GM19099 (cell line): ENCODE results near the gene GPRIN1.

ENCODE experiments used
- POLR2A ChIP-seq: IDR thresholded peaks from 3 replicates; pipeline ENCODE4 v1.6.1; 2011; ENCODE audit warnings: low read depth; ENCODE audit not compliant: insufficient read length; ENCODE audit errors: extremely low read depth

GPRIN1 gene

GRCh38 chr5:176647030-176647842 is 37.3 kb upstream of the GPRIN1 start, which contains the start of gene TSPAN17:
TSPAN17 (plus strand) TSS chr5:176647484; CDS start chr5:176647616, 132 bp downstream.
- TF ChIP-seq POLR2A, result peak; percentile 96

GRCh38 chr5:176646707-176647029 is 36.7 kb upstream of the GPRIN1 start:
- no peak for TF ChIP-seq POLR2A

GRCh38 chr5:176646049-176646706 is 36.2 kb upstream of the GPRIN1 start:
- TF ChIP-seq POLR2A, result no peak

DNA sequence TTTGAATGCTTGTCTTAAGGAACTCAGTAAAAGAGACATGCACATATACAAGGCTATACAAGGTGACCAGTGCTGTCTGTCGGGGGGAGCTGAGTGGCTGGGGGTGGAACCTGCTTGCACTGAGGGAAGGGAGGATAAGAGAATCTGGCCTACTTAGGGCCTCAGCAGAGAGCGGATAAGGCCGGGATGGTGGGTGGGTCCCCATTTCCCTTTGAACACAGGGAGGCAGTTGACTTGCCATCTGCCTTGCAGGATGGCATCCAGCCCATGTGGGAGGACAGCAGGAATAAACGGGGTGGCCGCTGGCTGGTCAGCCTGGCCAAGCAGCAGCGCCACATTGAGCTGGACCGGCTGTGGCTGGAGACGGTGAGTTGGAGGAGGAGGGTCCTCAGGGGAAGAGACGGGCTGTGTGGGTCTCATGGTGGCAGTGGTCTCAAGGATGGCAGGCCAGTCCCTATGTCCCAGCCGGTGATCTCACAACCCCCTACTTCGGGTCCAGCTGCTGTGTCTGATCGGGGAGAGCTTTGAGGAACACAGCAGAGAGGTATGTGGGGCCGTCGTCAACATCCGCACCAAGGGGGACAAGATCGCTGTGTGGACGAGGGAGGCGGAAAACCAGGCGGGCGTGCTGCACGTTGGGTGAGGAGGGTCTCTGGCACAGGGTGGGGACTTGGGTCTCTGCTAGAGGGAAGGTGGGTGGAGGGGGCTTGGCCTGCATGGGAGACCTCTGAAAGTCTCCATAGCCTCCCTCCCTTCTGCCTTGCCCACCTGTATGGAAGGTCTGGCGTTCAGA is 35.1 kb upstream of the GPRIN1 start:
- no peak for TF ChIP-seq POLR2A

DNA sequence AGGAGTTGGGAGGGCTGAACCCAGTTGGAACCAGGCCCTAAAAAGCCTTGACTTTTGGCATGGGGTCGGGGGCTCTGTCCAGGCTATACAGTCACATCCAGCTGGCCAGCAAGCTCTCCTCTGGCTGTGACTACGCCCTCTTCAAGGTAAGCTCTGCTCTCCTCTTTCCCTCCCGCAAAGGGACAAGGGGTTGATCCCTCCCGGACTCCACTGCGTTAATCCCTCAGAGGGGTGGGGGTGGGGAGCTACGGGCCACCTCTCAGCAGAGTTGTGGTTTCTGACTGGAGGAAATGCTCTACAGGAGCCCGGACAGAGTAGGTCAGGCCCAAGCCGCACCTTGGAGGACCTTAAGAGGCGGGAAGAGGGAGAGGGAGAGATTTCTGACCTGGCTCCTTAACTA is 34.3 kb upstream of the GPRIN1 start:
- TF ChIP-seq POLR2A, result no peak

GRCh38 chr5:176643491-176644219 is 33.7 kb upstream of the GPRIN1 start:
- TF ChIP-seq POLR2A, result no peak

- TF ChIP-seq POLR2A, result no peak
Observed at GRCh38 chr5:176642675-176643490, 32.9 kb upstream of the GPRIN1 start.

- TF ChIP-seq POLR2A, result no peak
Observed at GRCh38 chr5:176640616-176641015, 30.7 kb upstream of the GPRIN1 start.

- TF ChIP-seq POLR2A, result no peak
Observed at GRCh38 chr5:176639981-176640380, 30.0 kb upstream of the GPRIN1 start.

- no peak for TF ChIP-seq POLR2A
Observed at GRCh38 chr5:176639208-176639607, 29.3 kb upstream of the GPRIN1 start.

- no peak for TF ChIP-seq POLR2A
Observed at GRCh38 chr5:176638437-176638836, 28.5 kb upstream of the GPRIN1 start.

GRCh38 chr5:176637556-176637955 is 27.6 kb upstream of the GPRIN1 start:
- no peak for TF ChIP-seq POLR2A

- no peak for TF ChIP-seq POLR2A
Observed at GRCh38 chr5:176636426-176636825, 26.5 kb upstream of the GPRIN1 start.

DNA sequence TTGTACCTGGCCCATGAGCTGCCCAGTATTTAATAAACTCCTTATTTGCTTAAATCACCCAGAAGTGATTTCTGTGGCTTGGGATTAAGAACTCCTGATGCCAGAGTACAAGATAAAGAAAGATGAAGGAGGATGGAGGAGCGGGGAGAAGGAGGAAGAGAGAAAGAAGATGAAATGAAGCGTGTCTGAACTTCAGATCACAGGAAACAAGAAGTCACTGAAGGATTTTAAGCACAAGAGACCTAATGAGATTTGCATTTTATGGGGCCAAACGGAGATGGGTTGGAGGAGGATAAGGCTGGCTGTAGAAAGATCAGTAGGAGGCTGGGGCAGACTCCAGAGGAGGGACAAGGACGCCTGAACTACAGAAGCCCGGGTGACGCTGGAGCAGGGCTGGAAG is 23.6 kb upstream of the GPRIN1 start:
- no peak for TF ChIP-seq POLR2A

DNA sequence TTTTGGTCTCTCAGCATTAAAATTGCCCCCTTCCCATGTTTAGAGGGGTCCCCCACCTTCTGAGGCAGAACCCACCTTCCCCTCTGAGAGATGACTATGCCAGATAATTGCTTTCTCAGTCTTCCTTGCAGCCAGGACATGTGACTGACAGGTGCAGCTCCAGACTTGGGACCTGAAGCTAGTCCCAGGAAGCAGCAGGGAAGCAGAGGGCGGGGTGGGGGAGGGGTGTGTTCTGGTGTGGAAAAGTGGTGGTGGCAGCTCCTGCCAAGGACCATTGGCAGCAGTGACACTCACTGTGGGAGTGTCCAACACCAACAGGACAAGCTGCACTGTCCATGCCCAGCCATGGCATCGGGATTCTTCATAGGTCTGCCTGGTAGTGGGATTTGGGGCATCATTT is 22.8 kb upstream of the GPRIN1 start:
- no peak for TF ChIP-seq POLR2A
